KOPT-K1 (cell line): ENCODE data around the gene SYAP1.
"Not testable (repeated sequence)": the region's sequence is repeated elsewhere in the genome, so short reads cannot be mapped to it uniquely, and the experiment has no call there.

Experiments used
- H3K27ac ChIP-seq: fragments of 200-600 bp; sonication (generic); 2 replicates; pipeline ENCODE4 v1.5.1; 2016; ENCODE audit warnings: antibody characterized with exemption, mild to moderate bottlenecking, low read depth, low read length; ENCODE audit not compliant: poor library complexity, severe bottlenecking
- H3K36me3 ChIP-seq: fragments of 200-600 bp; sonication (generic); 2 replicates; pipeline ENCODE4 v1.5.1; 2017; ENCODE audit warnings: antibody characterized with exemption, mild to moderate bottlenecking, low read length, moderate library complexity; ENCODE audit not compliant: insufficient read depth
- H3K9me3 ChIP-seq: fragments of 200-600 bp; sonication (generic); 2 replicates; pipeline ENCODE4 v1.5.1; 2017; ENCODE audit warnings: antibody characterized with exemption, low read length, mild to moderate bottlenecking; ENCODE audit not compliant: insufficient read depth, poor library complexity, severe bottlenecking

SYAP1 gene

GRCh38 chrX:16745659-16746058 lies 26.2 kb downstream of the SYAP1 start:
- no peak overlapping the region for H3K27ac ChIP-seq
- no peaks in the 10 kb centered on the region for H3K9me3 ChIP-seq
- H3K36me3 ChIP-seq, result peaks cover 38% of the 10 kb centered on the region

GRCh38 chrX:16748425-16748824 lies 29.0 kb downstream of the SYAP1 start:
- Histone ChIP-seq H3K9me3 (no peaks in the 10 kb centered on the region), H3K27ac (no peak overlapping the region), H3K36me3 (peaks cover 29% of the 10 kb centered on the region)

GRCh38 chrX:16750136-16750535 lies 30.7 kb downstream of the SYAP1 start:
- H3K36me3 ChIP-seq, result peaks cover 18% of the 10 kb centered on the region

GRCh38 chrX:16754019-16754418 lies 34.6 kb downstream of the SYAP1 start:
- Histone ChIP-seq H3K27ac (no peak overlapping the region), H3K36me3 (peaks cover 13% of the 10 kb centered on the region; the same call in 1 of the 2 replicates), H3K9me3 (no peaks in the 10 kb centered on the region)

More at GRCh38 chrX:16750136-16750535, 30.7 kb downstream of the SYAP1 start:
- H3K27ac ChIP-seq, result no peak overlapping the region
- H3K9me3 ChIP-seq, result no peaks in the 10 kb centered on the region

GRCh38 chrX:16756724-16757123 lies 37.3 kb downstream of the SYAP1 start:
- no peak overlapping the region for H3K27ac ChIP-seq
- H3K9me3 ChIP-seq, result no peaks in the 10 kb centered on the region
- peaks cover 7% of the 10 kb centered on the region; the same call in 1 of the 2 replicates for H3K36me3 ChIP-seq

- not testable (repeated sequence) for H3K27ac ChIP-seq, H3K9me3 ChIP-seq, H3K36me3 ChIP-seq
These were observed 42.1 kb downstream of the SYAP1 start for GRCh38 chrX:16761500-16761899.

- Histone ChIP-seq H3K9me3 (no peaks in the 10 kb centered on the region), H3K36me3 (no peaks in the 10 kb centered on the region; the same call in 1 of the 2 replicates), H3K27ac (no peak overlapping the region)
These were observed 43.2 kb downstream of the SYAP1 start for GRCh38 chrX:16762579-16762978.

- H3K36me3 ChIP-seq, result no peaks in the 10 kb centered on the region
- no peak overlapping the region for H3K27ac ChIP-seq
- no peaks in the 10 kb centered on the region for H3K9me3 ChIP-seq
These were observed 46.2 kb downstream of the SYAP1 start for GRCh38 chrX:16765594-16765993.

GRCh38 chrX:16770970-16771482 lies 51.6 kb downstream of the SYAP1 start:
- Histone ChIP-seq H3K27ac (no peak overlapping the region), H3K36me3 (no peaks in the 10 kb centered on the region), H3K9me3 (no peaks in the 10 kb centered on the region)

GRCh38 chrX:16771483-16772398 lies 52.3 kb downstream of the SYAP1 start:
- Histone ChIP-seq H3K9me3 (no peaks in the 10 kb centered on the region), H3K36me3 (no peaks in the 10 kb centered on the region), H3K27ac (no peak overlapping the region)

- no peaks in the 10 kb centered on the region for H3K9me3 ChIP-seq
- H3K27ac ChIP-seq, result no peak overlapping the region
- no peaks in the 10 kb centered on the region for H3K36me3 ChIP-seq
These were observed 53.0 kb downstream of the SYAP1 start for GRCh38 chrX:16772460-16772859.

- Histone ChIP-seq H3K36me3 (no peaks in the 10 kb centered on the region), H3K27ac (no peak overlapping the region), H3K9me3 (no peaks in the 10 kb centered on the region)
These were observed 55.3 kb downstream of the SYAP1 start for GRCh38 chrX:16774746-16775145.

- H3K27ac ChIP-seq, result no peak overlapping the region
- H3K9me3 ChIP-seq, result no peaks in the 10 kb centered on the region
- no peaks in the 10 kb centered on the region for H3K36me3 ChIP-seq
These were observed 59.1 kb downstream of the SYAP1 start for GRCh38 chrX:16778545-16778944.

GRCh38 chrX:16778993-16779392 lies 59.6 kb downstream of the SYAP1 start:
- Histone ChIP-seq H3K9me3 (no peaks in the 10 kb centered on the region), H3K27ac (no peak overlapping the region), H3K36me3 (no peaks in the 10 kb centered on the region)

GRCh38 chrX:16779815-16780214 lies 60.4 kb downstream of the SYAP1 start:
- H3K9me3 ChIP-seq, H3K36me3 ChIP-seq, H3K27ac ChIP-seq: not testable (repeated sequence)

GRCh38 chrX:16783452-16783851 lies 64.0 kb downstream of the SYAP1 start:
- Histone ChIP-seq H3K36me3 (no peaks in the 10 kb centered on the region; the same call in 1 of the 2 replicates), H3K9me3 (no peaks in the 10 kb centered on the region), H3K27ac (no peak overlapping the region)
